GM18867 (cell line): ENCODE results near the gene SEZ6.

Experiments used
- ATAC-seq: cut with Tn5 transposase; IDR thresholded peaks from one replicate; pipeline ENCODE4 v1.9.1; 2021; ENCODE audit warnings: mild to moderate bottlenecking, moderate library complexity; ENCODE audit not compliant: unreplicated experiment

SEZ6 gene

GRCh38 chr17:28956861-28957260, 49.0 kb downstream of the SEZ6 start:
- ATAC-seq: no peak

GRCh38 chr17:28956112-28956511, 49.7 kb downstream of the SEZ6 start:
- ATAC-seq: no peak

GRCh38 chr17:28955408-28955807, 50.4 kb downstream of the SEZ6 start:
- no peak for ATAC-seq

GRCh38 chr17:28954886-28955285, 50.9 kb downstream of the SEZ6 start:
- ATAC-seq: no peak

GRCh38 chr17:28953444-28954118, 52.3 kb downstream of the SEZ6 start:
- no peak for ATAC-seq

GRCh38 chr17:28951991-28952975, 53.5 kb downstream of the SEZ6 start:
- peak; percentile 51 for ATAC-seq

- peak; percentile 50 for ATAC-seq
These were observed 54.3 kb downstream of the SEZ6 start, which contains the start of gene PHF12 for GRCh38 chr17:28951428-28951990. TSS of gene PHF12 (minus strand) at chr17:28951518. CDS start at chr17:28950960, 558 bp downstream.

GRCh38 chr17:28950752-28951427, 54.9 kb downstream of the SEZ6 start:
- ATAC-seq: peak; percentile 3

- ATAC-seq: no peak
These were observed 55.6 kb downstream of the SEZ6 start for GRCh38 chr17:28950017-28950751.

- no peak for ATAC-seq
These were observed 56.4 kb downstream of the SEZ6 start for GRCh38 chr17:28949185-28950016.

- ATAC-seq: no peak
These were observed 57.0 kb downstream of the SEZ6 start for GRCh38 chr17:28948873-28949184.

GRCh38 chr17:28948342-28948741, 57.5 kb downstream of the SEZ6 start:
- no peak for ATAC-seq

- ATAC-seq: no peak
These were observed 58.2 kb downstream of the SEZ6 start for GRCh38 chr17:28947639-28948038.

GRCh38 chr17:28946239-28946638, 59.6 kb downstream of the SEZ6 start:
- no peak for ATAC-seq

GRCh38 chr17:28944862-28945741, 60.7 kb downstream of the SEZ6 start:
- no peak for ATAC-seq

GRCh38 chr17:28944343-28944742, 61.5 kb downstream of the SEZ6 start:
- no peak for ATAC-seq

GRCh38 chr17:28942925-28943324, 62.9 kb downstream of the SEZ6 start:
- no peak for ATAC-seq

- no peak for ATAC-seq
These were observed 64.6 kb downstream of the SEZ6 start for GRCh38 chr17:28941251-28941650.

GRCh38 chr17:28940675-28941074, 65.2 kb downstream of the SEZ6 start:
- no peak for ATAC-seq
